ENCODE data around the gene CFAP251. TPM values are rescaled to one million over a fixed set of nuclear protein-coding genes. Genes with fewer than 3 reads are reported as not detected.

CFAP251 gene
- total RNA-seq, 4 donors from 2014 or later = 4.6 to 18.5 (median 9.6) TPM

DNA sequence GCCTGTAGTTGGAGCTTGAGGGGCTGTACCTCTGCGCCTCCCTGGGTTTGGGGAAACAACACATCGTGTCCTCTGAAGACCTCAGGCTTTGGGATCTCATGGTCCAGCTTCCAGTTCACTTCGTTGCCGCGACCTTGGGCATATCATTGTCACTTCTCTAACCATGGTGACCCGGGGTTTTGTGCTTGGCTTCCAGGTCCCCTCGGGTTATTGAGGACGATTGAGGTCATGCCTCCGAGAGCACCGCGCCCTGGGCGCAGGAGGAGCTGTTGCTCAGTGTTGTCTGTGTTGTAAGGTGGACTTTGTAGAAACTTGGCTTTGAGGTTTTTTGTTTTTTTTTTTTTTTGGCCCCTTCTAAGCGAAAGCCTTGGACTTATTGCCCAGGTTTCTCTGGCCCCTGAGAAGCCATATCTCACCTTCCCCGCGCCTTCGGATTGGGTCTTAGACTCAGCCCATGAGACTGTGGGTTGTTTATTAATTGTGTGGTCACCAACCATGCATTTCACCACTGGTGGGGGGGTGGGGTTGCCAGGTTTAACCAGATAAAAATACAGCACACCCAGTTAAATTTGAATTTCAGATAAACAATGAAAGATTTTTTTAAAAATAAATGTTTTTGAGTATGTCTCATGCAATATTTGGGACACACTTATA is 105.9 kb downstream of the CFAP251 start:
- TF ChIP-seq, protein P1, sequence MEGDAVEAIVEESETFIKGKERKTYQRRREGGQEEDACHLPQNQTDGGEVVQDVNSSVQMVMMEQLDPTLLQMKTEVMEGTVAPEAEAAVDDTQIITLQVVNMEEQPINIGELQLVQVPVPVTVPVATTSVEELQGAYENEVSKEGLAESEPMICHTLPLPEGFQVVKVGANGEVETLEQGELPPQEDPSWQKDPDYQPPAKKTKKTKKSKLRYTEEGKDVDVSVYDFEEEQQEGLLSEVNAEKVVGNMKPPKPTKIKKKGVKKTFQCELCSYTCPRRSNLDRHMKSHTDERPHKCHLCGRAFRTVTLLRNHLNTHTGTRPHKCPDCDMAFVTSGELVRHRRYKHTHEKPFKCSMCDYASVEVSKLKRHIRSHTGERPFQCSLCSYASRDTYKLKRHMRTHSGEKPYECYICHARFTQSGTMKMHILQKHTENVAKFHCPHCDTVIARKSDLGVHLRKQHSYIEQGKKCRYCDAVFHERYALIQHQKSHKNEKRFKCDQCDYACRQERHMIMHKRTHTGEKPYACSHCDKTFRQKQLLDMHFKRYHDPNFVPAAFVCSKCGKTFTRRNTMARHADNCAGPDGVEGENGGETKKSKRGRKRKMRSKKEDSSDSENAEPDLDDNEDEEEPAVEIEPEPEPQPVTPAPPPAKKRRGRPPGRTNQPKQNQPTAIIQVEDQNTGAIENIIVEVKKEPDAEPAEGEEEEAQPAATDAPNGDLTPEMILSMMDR (IDR thresholded peaks at IDR 0.05; ENCODE audit: low read depth) = no peak

DNA sequence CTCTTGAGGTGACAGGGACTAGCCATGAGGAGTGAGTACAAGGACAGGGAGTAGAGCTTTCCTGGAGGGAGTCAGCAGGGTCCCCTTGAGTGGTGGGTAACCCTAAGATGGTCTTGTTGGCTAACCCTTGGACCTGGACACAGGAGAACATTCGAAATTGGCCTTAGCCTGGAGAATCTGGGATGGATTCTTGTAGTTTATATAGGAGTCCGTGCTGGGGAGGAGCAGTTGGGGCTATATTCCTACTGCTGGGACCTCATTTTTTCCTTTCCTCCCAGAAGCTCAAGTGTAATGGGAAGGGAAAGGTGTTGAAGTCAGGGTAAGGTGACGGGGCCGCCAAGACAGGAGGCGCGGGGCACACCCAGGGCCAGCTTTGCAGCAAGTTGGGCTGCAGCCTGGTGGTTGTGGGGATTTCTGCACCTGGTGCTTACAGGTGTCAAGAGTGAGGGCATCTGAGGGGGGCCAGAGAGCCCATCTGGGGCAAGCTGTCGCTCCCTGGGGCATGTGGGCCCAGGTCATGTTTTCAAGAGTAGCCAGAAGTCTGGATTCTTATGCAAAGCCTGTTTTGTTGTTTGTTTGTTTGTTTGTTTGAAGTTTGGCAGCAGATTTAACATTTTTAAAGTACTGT is 108.4 kb downstream of the CFAP251 start:
- TF ChIP-seq, protein P1 (IDR thresholded peaks at IDR 0.05; ENCODE audit: low read depth) = no peak

DNA sequence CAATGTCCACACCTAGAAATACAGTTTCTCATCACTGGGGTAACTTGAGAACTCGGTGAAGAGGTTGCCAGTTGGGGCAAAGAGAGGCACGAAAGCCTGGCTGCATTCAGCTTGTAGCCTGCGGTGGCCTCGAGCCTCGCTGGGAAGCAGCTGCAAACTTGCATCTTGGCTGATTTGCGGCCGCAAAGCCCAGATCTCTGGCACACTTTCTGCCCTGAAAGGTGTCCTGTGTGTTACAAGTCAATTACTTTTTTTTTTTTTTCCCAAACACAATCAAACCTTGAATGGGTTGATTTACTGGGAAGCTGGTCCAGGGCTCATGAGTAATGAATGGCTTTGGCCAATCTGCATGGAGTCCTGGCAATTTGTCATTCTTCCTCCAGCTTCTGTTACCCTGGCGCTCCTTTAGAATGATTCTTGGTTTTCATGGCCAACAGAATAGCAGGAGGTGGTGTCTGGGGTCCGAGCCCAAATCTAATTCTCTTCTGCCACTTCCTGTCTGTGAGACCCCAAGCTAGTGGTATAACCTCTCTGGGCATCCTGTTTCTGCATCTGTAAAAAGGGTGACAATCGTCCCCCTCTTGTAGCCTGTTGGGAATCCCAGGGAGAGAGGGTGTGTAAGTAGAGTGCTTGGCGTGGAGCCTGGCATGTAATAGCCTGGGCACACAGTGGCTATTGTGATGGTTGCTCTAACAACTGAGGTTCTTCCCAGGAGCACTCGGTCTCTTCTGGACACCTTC is 109.9 kb downstream of the CFAP251 start:
- TF ChIP-seq, protein P1 (IDR thresholded peaks at IDR 0.05; ENCODE audit: low read depth) = no peak

DNA sequence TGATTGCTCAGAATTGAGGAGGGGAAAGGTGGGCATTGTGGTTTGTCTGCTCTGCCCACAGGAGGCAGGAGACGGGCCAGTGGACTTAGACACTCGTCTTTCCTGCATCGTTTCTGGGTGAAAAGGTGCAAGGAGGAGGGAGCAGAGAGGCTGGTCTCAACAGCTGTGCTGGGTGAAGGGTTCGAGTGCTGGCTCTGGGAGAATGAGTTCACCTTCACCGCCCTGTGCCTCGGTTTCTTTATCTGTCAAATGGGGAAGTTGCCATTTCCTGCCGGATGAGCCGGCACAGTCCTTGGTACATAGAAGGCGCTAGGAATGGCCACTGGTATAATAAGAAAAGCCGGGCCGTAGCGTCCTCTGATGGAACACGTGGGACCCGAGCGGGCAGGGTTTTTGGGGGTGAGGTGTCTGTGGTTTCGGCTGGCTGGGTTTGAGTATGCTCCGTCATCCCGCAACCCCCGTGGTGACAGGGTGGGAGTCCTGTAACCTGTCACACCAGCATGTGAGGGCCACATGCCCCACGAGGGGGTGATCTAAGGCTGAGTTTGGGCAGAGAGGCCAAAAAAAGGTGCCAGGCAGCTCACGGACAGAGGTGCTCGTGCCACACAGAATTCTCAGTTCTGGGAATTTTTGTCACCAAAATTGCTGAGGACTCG is 110.6 kb downstream of the CFAP251 start:
- TF ChIP-seq, protein P1 (IDR thresholded peaks at IDR 0.05; ENCODE audit: low read depth) = no peak

DNA sequence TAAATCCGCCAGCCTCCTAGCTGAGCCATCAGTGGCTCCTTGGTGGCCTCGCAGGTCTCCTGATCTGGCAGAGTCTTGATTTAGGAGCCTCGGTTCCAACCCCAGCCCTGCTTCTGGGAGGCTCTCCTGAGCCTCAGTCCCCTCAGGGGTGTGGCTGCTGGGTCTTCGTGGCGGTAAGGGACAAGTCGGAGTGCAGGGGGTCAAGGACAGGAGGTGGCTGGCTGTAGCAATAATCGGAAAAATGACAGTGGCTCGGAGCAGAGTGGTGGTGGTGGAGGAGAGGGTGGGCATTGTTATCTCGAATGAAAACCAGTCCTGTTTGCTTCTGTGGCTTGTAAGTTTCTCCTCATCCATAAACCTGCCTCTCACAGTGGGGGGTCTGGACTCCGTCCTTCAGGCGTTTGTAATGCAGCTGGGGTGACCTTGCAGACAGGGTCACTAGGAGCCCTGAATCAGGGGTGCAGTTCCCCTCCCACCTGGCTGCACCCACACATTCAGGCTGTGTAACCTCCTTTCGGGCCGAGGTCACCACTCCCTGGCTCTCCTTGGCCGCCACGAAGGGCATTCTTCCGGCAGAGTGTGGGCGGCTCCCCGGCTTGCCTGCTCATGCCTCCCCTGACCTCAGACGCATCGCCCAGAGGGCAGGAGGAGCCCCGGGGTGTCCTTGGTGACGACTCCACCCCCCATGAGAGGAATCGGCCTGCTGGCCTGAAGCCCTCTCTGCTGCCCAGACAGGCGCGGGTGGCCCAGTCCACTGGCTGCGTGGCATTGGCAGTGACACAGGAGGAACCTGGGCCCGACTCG is 111.4 kb downstream of the CFAP251 start:
- TF ChIP-seq, protein P1 (IDR thresholded peaks at IDR 0.05; ENCODE audit: low read depth) = no peak

DNA sequence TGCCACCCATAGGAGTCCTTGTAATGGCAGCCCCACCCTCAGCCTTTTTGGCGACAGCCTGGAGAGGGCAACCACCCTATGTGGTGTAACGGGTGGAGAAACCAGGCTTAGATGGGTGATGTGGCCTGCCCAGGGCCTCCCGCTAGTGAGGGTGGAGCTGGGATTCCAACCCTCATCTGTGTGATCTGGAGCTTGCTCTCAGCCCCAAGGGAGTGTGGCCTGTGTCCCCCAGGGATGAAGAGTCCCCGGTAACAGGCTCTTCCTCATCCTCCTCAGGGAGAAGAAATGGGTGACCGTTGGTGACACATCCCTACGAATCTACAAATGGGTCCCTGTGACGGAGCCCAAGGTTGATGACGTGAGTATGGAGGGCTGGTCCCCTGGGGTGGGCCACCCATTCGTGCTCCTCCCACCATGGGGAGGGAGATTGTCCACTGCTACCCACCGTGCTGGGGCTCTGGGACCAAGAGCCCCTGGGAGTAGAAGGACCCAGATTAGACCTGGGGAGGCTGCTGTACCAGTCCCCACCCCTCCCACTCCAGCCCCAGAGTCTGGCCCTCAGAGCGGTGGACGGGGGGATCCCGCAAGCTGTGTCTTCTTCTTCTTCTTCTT is 112.1 kb downstream of the CFAP251 start:
- TF ChIP-seq, protein P1 (IDR thresholded peaks at IDR 0.05; ENCODE audit: low read depth) = no peak

All from subcutaneous adipose tissue (tissue), 4 donors.